ENCODE measurements around the gene SCYL1. TPM values are rescaled to one million over a fixed set of nuclear protein-coding genes. Genes with fewer than 3 reads are reported as not detected.
A peak's percentile ranks its signal among the peaks of the same experiment; 100 is the strongest.

The SCYL1 gene
- total RNA-seq, 1 donor from 2014 or later, result 91.1 TPM

GRCh38 chr11:65501186-65501471 is 23.8 kb upstream of the SCYL1 start:
- no peak overlapping the region for H3K27ac Mint-ChIP-seq
- peaks cover 33% of the 10 kb centered on the region for H3K36me3 Mint-ChIP-seq
- H3K27me3 Mint-ChIP-seq (ENCODE audit: low read depth), result no peaks in the 10 kb centered on the region
- no peak overlapping the region for H3K4me3 Mint-ChIP-seq
- DNase-seq (ENCODE audit: low spot score in 2 of 2, unreplicated experiment in 2 of 2), result no peak
- H3K9me3 Mint-ChIP-seq, result no peaks in the 10 kb centered on the region
- H3K4me1 Mint-ChIP-seq, result peaks cover 32% of the 10 kb centered on the region
- TF ChIP-seq CTCF (IDR thresholded peaks at IDR 0.05; ENCODE audit: unreplicated experiment), result no peak

DNA sequence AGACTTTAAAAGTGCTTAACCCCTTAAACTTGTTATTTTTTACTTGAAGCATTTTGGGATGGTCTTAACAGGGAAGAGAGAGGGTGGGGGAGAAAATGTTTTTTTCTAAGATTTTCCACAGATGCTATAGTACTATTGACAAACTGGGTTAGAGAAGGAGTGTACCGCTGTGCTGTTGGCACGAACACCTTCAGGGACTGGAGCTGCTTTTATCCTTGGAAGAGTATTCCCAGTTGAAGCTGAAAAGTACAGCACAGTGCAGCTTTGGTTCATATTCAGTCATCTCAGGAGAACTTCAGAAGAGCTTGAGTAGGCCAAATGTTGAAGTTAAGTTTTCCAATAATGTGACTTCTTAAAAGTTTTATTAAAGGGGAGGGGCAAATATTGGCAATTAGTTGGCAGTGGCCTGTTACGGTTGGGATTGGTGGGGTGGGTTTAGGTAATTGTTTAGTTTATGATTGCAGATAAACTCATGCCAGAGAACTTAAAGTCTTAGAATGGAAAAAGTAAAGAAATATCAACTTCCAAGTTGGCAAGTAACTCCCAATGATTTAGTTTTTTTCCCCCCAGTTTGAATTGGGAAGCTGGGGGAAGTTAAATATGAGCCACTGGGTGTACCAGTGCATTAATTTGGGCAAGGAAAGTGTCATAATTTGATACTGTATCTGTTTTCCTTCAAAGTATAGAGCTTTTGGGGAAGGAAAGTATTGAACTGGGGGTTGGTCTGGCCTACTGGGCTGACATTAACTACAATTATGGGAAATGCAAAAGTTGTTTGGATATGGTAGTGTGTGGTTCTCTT is 23.2 kb upstream of the SCYL1 start:
- Mint-ChIP-seq H3K9me3 (no peaks in the 10 kb centered on the region), H3K27ac (no peak overlapping the region), H3K4me3 (no peak overlapping the region), H3K4me1 (peaks cover 32% of the 10 kb centered on the region), H3K27me3 (ENCODE audit: low read depth) (no peaks in the 10 kb centered on the region), H3K36me3 (peaks cover 38% of the 10 kb centered on the region)
- TF ChIP-seq CTCF (IDR thresholded peaks at IDR 0.05; ENCODE audit: unreplicated experiment), result no peak
- no peak for DNase-seq (ENCODE audit: low spot score in 2 of 2, unreplicated experiment in 2 of 2)

- TF ChIP-seq CTCF (IDR thresholded peaks at IDR 0.05; ENCODE audit: unreplicated experiment), result no peak
- DNase-seq (ENCODE audit: low spot score in 2 of 2, unreplicated experiment in 2 of 2), result no peak
- H3K27me3 Mint-ChIP-seq (ENCODE audit: low read depth), result no peaks in the 10 kb centered on the region
- no peaks in the 10 kb centered on the region for H3K9me3 Mint-ChIP-seq
- peaks cover 38% of the 10 kb centered on the region for H3K36me3 Mint-ChIP-seq
- no peak overlapping the region for H3K27ac Mint-ChIP-seq
- no peak overlapping the region for H3K4me3 Mint-ChIP-seq
- peaks cover 32% of the 10 kb centered on the region for H3K4me1 Mint-ChIP-seq
These were observed 22.7 kb upstream of the SCYL1 start for GRCh38 chr11:65502274-65502554.

GRCh38 chr11:65502555-65503367 is 22.1 kb upstream of the SCYL1 start:
- H3K9me3 Mint-ChIP-seq, result no peaks in the 10 kb centered on the region
- no peak for TF ChIP-seq CTCF (IDR thresholded peaks at IDR 0.05; ENCODE audit: unreplicated experiment)
- DNase-seq (ENCODE audit: low spot score in 2 of 2, unreplicated experiment in 2 of 2), result no peak
- no peak overlapping the region for H3K27ac Mint-ChIP-seq
- H3K36me3 Mint-ChIP-seq, result peaks cover 38% of the 10 kb centered on the region
- H3K4me3 Mint-ChIP-seq, result no peak overlapping the region
- peaks cover 36% of the 10 kb centered on the region for H3K4me1 Mint-ChIP-seq
- no peaks in the 10 kb centered on the region for H3K27me3 Mint-ChIP-seq (ENCODE audit: low read depth)

GRCh38 chr11:65503368-65503948 is 21.4 kb upstream of the SCYL1 start:
- no peaks in the 10 kb centered on the region for H3K9me3 Mint-ChIP-seq
- no peak for DNase-seq (ENCODE audit: low spot score in 2 of 2, unreplicated experiment in 2 of 2)
- no peaks in the 10 kb centered on the region for H3K27me3 Mint-ChIP-seq (ENCODE audit: low read depth)
- peaks cover 38% of the 10 kb centered on the region for H3K36me3 Mint-ChIP-seq
- TF ChIP-seq CTCF (IDR thresholded peaks at IDR 0.05; ENCODE audit: unreplicated experiment), result no peak
- peaks cover 38% of the 10 kb centered on the region for H3K4me1 Mint-ChIP-seq
- H3K4me3 Mint-ChIP-seq, result no peak overlapping the region
- peak overlapping the region; percentile 92 for H3K27ac Mint-ChIP-seq
